GM19043 (cell line): Measurements from ENCODE around the gene ATP1B4.
"Not testable (repeated sequence)": the region's sequence is repeated elsewhere in the genome, so short reads cannot be mapped to it uniquely, and the experiment has no call there.

Experiments used
- ATAC-seq: cut with Tn5 transposase; IDR thresholded peaks from one replicate; pipeline ENCODE4 v1.9.1; 2021; ENCODE audit warnings: low read depth; ENCODE audit not compliant: unreplicated experiment

The ATP1B4 gene

GRCh38 chrX:120361764-120362305 lies at the start of gene ATP1B4:
Gene ATP1B4, plus strand, starts transcription at chrX:120362089. Its CDS starts 80 bp downstream, at chrX:120362169.
- no peak for ATAC-seq

- no peak for ATAC-seq
Observed at GRCh38 chrX:120315776-120316175, 46.1 kb upstream of the ATP1B4 start.

GRCh38 chrX:120316587-120317283 lies 45.2 kb upstream of the ATP1B4 start:
- no peak for ATAC-seq

GRCh38 chrX:120318411-120318810 lies 43.5 kb upstream of the ATP1B4 start:
- no peak for ATAC-seq

- ATAC-seq: no peak
Observed at GRCh38 chrX:120321520-120322281, 40.2 kb upstream of the ATP1B4 start.

- no peak for ATAC-seq
Observed at GRCh38 chrX:120331116-120331515, 30.8 kb upstream of the ATP1B4 start.

GRCh38 chrX:120332394-120332793 lies 29.5 kb upstream of the ATP1B4 start:
- no peak for ATAC-seq

GRCh38 chrX:120334151-120334550 lies 27.7 kb upstream of the ATP1B4 start:
- ATAC-seq: no peak

GRCh38 chrX:120334603-120335002 lies 27.3 kb upstream of the ATP1B4 start:
- ATAC-seq: no peak

- no peak for ATAC-seq
Observed at GRCh38 chrX:120335289-120335688, 26.6 kb upstream of the ATP1B4 start.

- ATAC-seq: no peak
Observed at GRCh38 chrX:120336899-120337298, 25.0 kb upstream of the ATP1B4 start.

- ATAC-seq: not testable (repeated sequence)
Observed at GRCh38 chrX:120344566-120344965, 17.3 kb upstream of the ATP1B4 start.

GRCh38 chrX:120350450-120351138 lies 11.3 kb upstream of the ATP1B4 start:
- no peak for ATAC-seq

GRCh38 chrX:120356084-120356483 lies 5.8 kb upstream of the ATP1B4 start:
- ATAC-seq: no peak

GRCh38 chrX:120357186-120357585 lies 4.7 kb upstream of the ATP1B4 start:
- ATAC-seq: no peak

- no peak for ATAC-seq
Observed at GRCh38 chrX:120358737-120359456, 3.0 kb upstream of the ATP1B4 start.

GRCh38 chrX:120365320-120365719 lies 3.4 kb downstream of the ATP1B4 start:
- no peak for ATAC-seq

GRCh38 chrX:120365968-120366367 lies 4.1 kb downstream of the ATP1B4 start:
- no peak for ATAC-seq

GRCh38 chrX:120366794-120367193 lies 4.9 kb downstream of the ATP1B4 start:
- no peak for ATAC-seq

- no peak for ATAC-seq
Observed at GRCh38 chrX:120367402-120368109, 5.7 kb downstream of the ATP1B4 start.
